HEK293 (cell line): ENCODE data around the gene HLA-DPA1.

Experiments used
- PRDM1 ChIP-seq: fragments of 450-650 bp; formaldehyde crosslinking; IDR thresholded peaks from 2 replicates; pipeline ENCODE4; 2016; ENCODE audit warnings: missing biosample characterization, missing genetic modification characterization
- ZBTB17 ChIP-seq: fragments of 450-650 bp; formaldehyde crosslinking; IDR thresholded peaks from 2 replicates; pipeline ENCODE4 v1.5.1; 2016; ENCODE audit warnings: missing biosample characterization, missing genetic modification characterization
- ZNF133 ChIP-seq: fragments of 450-650 bp; formaldehyde crosslinking; IDR thresholded peaks from 2 replicates; pipeline ENCODE4 v1.5.1; 2016; ENCODE audit warnings: missing biosample characterization, missing genetic modification characterization
- ZNF211 ChIP-seq: fragments of 450-650 bp; formaldehyde crosslinking; IDR thresholded peaks from 2 replicates; pipeline ENCODE4 v1.5.1; 2016; ENCODE audit warnings: low read depth, missing biosample characterization, missing genetic modification characterization
- ZNF514 ChIP-seq: fragments of 450-650 bp; formaldehyde crosslinking; IDR thresholded peaks from 2 replicates; pipeline ENCODE4 v1.5.1; 2016; ENCODE audit warnings: missing biosample characterization, missing genetic modification characterization
- ZNF600 ChIP-seq: fragments of 450-650 bp; formaldehyde crosslinking; IDR thresholded peaks from 2 replicates; pipeline ENCODE4 v1.5.1; 2016; ENCODE audit warnings: missing biosample characterization, missing genetic modification characterization
- ZNF624 ChIP-seq: fragments of 450-650 bp; formaldehyde crosslinking; IDR thresholded peaks from 2 replicates; pipeline ENCODE4 v1.5.1; 2017; ENCODE audit warnings: missing biosample characterization, missing genetic modification characterization
- ZNF701 ChIP-seq: fragments of 450-650 bp; formaldehyde crosslinking; IDR thresholded peaks from 2 replicates; pipeline ENCODE4 v1.5.1; 2016; ENCODE audit warnings: missing biosample characterization, missing genetic modification characterization
- ZNF843 ChIP-seq: fragments of 450-650 bp; formaldehyde crosslinking; IDR thresholded peaks from 2 replicates; pipeline ENCODE4 v1.5.1; 2016; ENCODE audit warnings: missing biosample characterization, missing genetic modification characterization
- TF ChIP-seq, protein P1 (sequence below): fragments of 450-650 bp; formaldehyde crosslinking; IDR thresholded peaks from 2 replicates; pipeline ENCODE4 v1.5.1; 2016; ENCODE audit warnings: missing biosample characterization, missing genetic modification characterization
- TF ChIP-seq, protein P2 (sequence below): fragments of 450-650 bp; formaldehyde crosslinking; IDR thresholded peaks from 2 replicates; pipeline ENCODE4 v1.5.1; 2016; ENCODE audit warnings: missing biosample characterization, missing genetic modification characterization
- TF ChIP-seq, protein P3 (sequence below): fragments of 450-650 bp; formaldehyde crosslinking; IDR thresholded peaks from 2 replicates; pipeline ENCODE4 v1.5.1; 2016; ENCODE audit warnings: missing biosample characterization, missing genetic modification characterization
- TF ChIP-seq, protein P4 (sequence below): IDR thresholded peaks from 2 replicates; pipeline ENCODE4 v1.6.1; 2011; ENCODE audit warnings: mild to moderate bottlenecking, low read depth, low read length, borderline replicate concordance
- TF ChIP-seq, protein P5 (sequence below): fragments of 450-650 bp; formaldehyde crosslinking; IDR thresholded peaks from 2 replicates; pipeline ENCODE4 v1.5.1; 2016; ENCODE audit warnings: missing biosample characterization, missing genetic modification characterization
- TF ChIP-seq, protein P6 (sequence below): fragments of 450-650 bp; formaldehyde crosslinking; IDR thresholded peaks from 2 replicates; pipeline ENCODE4 v1.5.1; 2016; ENCODE audit warnings: missing biosample characterization, missing genetic modification characterization

Gene HLA-DPA1

DNA sequence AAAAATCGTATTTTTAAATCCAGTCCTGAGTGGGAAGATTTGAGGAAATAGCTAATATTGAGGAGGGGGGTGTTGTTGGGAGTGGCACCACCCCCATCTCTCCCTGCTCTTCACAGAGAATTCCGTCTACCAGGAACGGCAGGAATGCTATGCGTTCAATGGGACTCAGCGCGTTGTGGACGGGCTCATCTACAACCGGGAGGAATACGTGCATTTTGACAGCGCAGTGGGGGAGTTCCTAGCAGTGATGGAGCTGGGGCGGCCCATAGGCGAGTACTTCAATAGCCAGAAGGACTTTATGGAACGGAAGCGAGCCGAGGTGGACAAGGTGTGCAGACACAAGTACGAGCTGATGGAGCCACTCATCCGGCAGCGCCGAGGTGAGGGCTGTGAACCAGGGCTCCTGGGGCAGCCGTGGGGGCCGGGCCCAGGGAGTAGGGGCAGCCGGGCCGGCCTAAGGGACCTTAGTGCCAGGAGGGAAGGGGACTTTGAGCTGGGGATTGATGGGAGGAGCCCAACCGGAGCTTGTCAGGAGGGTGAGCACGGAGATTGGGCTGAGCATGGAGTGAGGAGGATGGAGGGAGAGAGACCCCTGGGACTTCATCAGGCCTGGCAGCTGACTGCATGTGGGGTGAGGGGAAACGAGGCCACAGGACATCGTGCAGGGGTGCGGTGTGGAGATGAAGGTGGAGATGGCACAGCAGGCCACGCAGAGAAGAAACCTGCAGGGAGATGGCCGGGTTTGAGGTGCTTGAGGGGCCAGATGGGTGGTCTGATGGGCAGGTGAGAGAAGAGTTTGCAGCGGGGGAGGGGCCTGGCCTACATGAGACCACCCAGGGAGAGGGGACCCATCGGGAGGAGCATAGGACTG lies 43.6 kb upstream of the HLA-DPA1 start (continued):
- TF ChIP-seq, protein P1, sequence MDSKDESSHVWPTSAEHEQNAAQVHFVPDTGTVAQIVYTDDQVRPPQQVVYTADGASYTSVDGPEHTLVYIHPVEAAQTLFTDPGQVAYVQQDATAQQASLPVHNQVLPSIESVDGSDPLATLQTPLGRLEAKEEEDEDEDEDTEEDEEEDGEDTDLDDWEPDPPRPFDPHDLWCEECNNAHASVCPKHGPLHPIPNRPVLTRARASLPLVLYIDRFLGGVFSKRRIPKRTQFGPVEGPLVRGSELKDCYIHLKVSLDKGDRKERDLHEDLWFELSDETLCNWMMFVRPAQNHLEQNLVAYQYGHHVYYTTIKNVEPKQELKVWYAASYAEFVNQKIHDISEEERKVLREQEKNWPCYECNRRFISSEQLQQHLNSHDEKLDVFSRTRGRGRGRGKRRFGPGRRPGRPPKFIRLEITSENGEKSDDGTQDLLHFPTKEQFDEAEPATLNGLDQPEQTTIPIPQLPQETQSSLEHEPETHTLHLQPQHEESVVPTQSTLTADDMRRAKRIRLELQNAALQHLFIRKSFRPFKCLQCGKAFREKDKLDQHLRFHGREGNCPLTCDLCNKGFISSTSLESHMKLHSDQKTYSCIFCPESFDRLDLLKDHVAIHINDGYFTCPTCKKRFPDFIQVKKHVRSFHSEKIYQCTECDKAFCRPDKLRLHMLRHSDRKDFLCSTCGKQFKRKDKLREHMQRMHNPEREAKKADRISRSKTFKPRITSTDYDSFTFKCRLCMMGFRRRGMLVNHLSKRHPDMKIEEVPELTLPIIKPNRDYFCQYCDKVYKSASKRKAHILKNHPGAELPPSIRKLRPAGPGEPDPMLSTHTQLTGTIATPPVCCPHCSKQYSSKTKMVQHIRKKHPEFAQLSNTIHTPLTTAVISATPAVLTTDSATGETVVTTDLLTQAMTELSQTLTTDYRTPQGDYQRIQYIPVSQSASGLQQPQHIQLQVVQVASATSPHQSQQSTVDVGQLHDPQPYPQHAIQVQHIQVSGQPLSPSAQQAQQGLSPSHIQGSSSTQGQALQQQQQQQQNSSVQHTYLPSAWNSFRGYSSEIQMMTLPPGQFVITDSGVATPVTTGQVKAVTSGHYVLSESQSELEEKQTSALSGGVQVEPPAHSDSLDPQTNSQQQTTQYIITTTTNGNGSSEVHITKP (tag by site-specific recombination): no peak
- TF ChIP-seq ZNF133 (tag by site-specific recombination) (no peak), PRDM1 (tag by site-specific recombination) (no peak), ZNF600 (tag by site-specific recombination) (no peak), ZNF624 (tag by site-specific recombination) (no peak), ZBTB17 (no peak), ZNF211 (tag by site-specific recombination) (no peak), ZNF701 (tag by site-specific recombination) (no peak), ZNF514 (tag by site-specific recombination) (no peak), ZNF843 (no peak)
- TF ChIP-seq, protein P2, sequence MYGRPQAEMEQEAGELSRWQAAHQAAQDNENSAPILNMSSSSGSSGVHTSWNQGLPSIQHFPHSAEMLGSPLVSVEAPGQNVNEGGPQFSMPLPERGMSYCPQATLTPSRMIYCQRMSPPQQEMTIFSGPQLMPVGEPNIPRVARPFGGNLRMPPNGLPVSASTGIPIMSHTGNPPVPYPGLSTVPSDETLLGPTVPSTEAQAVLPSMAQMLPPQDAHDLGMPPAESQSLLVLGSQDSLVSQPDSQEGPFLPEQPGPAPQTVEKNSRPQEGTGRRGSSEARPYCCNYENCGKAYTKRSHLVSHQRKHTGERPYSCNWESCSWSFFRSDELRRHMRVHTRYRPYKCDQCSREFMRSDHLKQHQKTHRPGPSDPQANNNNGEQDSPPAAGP (tag by site-specific recombination): no peak
- TF ChIP-seq, protein P3, sequence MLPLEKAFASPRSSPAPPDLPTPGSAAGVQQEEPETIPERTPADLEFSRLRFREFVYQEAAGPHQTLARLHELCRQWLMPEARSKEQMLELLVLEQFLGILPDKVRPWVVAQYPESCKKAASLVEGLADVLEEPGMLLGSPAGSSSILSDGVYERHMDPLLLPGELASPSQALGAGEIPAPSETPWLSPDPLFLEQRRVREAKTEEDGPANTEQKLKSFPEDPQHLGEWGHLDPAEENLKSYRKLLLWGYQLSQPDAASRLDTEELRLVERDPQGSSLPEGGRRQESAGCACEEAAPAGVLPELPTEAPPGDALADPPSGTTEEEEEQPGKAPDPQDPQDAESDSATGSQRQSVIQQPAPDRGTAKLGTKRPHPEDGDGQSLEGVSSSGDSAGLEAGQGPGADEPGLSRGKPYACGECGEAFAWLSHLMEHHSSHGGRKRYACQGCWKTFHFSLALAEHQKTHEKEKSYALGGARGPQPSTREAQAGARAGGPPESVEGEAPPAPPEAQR (tag by site-specific recombination): no peak
- TF ChIP-seq, protein P4, sequence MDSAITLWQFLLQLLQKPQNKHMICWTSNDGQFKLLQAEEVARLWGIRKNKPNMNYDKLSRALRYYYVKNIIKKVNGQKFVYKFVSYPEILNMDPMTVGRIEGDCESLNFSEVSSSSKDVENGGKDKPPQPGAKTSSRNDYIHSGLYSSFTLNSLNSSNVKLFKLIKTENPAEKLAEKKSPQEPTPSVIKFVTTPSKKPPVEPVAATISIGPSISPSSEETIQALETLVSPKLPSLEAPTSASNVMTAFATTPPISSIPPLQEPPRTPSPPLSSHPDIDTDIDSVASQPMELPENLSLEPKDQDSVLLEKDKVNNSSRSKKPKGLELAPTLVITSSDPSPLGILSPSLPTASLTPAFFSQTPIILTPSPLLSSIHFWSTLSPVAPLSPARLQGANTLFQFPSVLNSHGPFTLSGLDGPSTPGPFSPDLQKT: no peak
- TF ChIP-seq, protein P5, sequence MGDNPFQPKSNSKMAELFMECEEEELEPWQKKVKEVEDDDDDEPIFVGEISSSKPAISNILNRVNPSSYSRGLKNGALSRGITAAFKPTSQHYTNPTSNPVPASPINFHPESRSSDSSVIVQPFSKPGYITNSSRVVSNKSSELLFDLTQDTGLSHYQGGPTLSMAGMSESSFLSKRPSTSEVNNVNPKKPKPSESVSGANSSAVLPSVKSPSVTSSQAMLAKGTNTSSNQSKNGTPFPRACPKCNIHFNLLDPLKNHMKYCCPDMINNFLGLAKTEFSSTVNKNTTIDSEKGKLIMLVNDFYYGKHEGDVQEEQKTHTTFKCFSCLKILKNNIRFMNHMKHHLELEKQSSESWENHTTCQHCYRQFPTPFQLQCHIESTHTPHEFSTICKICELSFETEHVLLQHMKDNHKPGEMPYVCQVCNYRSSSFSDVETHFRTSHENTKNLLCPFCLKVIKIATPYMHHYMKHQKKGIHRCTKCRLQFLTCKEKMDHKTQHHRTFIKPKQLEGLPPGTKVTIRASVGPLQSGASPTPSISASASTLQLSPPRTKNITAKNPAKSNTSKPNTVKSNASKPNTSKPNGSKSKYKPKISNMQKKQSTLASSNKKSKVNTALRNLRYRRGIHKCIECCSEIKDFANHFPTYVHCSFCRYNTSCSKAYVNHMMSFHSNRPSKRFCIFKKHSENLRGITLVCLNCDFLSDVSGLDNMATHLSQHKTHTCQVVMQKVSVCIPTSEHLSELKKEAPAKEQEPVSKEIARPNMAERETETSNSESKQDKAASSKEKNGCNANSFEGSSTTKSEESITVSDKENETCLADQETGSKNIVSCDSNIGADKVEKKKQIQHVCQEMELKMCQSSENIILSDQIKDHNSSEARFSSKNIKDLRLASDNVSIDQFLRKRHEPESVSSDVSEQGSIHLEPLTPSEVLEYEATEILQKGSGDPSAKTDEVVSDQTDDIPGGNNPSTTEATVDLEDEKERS: no peak
- TF ChIP-seq, protein P6, sequence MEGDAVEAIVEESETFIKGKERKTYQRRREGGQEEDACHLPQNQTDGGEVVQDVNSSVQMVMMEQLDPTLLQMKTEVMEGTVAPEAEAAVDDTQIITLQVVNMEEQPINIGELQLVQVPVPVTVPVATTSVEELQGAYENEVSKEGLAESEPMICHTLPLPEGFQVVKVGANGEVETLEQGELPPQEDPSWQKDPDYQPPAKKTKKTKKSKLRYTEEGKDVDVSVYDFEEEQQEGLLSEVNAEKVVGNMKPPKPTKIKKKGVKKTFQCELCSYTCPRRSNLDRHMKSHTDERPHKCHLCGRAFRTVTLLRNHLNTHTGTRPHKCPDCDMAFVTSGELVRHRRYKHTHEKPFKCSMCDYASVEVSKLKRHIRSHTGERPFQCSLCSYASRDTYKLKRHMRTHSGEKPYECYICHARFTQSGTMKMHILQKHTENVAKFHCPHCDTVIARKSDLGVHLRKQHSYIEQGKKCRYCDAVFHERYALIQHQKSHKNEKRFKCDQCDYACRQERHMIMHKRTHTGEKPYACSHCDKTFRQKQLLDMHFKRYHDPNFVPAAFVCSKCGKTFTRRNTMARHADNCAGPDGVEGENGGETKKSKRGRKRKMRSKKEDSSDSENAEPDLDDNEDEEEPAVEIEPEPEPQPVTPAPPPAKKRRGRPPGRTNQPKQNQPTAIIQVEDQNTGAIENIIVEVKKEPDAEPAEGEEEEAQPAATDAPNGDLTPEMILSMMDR (tag by site-specific recombination): no peak
